Measurements from ENCODE around the gene SPIRE1.

SPIRE1 gene

DNA sequence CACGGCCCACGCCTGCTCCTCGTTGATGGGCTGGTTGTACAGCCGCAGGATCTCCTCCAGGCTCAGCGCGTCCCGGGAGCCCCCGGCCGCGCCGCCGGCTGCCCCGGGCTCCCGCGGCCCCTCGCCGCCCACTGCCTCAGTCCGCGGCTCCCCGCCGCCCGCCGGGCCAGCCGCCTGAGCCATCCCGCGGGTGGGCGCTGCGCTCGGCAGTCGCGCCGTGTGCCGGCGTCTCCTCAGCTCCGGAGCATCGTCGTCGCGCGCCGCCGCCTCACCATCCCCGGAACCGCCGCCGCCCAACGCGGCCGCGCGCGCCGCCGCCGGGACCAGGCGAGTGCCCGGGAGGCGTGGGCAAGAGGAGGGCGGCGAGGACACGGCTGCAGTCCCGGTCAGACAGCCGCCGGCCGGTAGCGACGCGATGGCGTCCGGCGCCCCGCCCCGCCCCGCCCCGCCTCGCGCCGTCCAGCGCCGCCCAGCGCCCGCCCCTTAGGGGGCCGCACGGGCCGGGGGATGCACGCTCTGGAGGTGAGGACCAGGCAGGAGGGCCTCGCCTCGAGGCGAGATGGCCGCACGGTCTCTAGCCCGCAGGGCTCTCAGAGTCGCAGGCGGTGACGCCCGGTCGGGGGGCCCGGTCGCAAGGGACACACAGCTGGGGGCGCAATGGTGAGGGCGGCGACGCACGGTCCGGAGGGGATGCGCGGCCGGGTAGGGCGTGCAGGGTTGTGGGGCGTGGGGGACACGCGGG lies at the start of gene SPIRE1:
TSS of gene SPIRE1 (minus strand) at position 424 of the 742 bp plus-strand sequence. CDS start at position 183, 241 bp downstream.
- TF ChIP-seq GATA2 (IDR thresholded peaks at IDR 0.05; ENCODE audit: low read depth, low read length) (no peak), GATA3 (IDR thresholded peaks at IDR 0.05; ENCODE audit: low read depth, low read length) (no peak)

GRCh38 chr18:12703664-12704063 lies 45.8 kb upstream of the SPIRE1 start:
- TF ChIP-seq GATA2 (IDR thresholded peaks at IDR 0.05; ENCODE audit: low read depth, low read length) (no peak), GATA3 (IDR thresholded peaks at IDR 0.05; ENCODE audit: low read depth, low read length) (no peak)

DNA sequence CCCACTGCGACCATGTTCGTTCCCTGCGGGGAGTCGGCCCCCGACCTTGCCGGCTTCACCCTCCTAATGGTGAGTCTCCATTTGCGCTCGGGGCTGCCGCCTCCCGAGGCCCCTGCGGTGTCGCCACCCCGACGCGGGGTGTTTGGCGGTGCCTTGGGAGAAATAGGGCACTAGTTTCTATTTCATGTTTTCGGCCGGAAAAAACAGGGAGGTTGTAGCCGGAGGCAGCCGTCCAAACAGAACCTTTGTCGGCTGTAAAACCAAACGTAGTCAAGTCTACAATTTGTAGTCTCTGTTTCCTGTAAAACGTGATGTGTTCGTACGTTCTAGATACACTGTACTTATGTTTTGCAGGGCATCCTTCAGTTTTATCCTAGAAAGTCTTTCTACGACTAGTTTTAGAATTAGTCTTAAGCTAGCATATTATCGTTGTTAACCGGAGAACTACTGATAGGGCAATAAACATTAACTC lies 45.2 kb upstream of the SPIRE1 start:
- TF ChIP-seq GATA2 (IDR thresholded peaks at IDR 0.05; ENCODE audit: low read depth, low read length) (no peak), GATA3 (IDR thresholded peaks at IDR 0.05; ENCODE audit: low read depth, low read length) (no peak)

- TF ChIP-seq GATA3 (IDR thresholded peaks at IDR 0.05; ENCODE audit: low read depth, low read length) (no peak), GATA2 (IDR thresholded peaks at IDR 0.05; ENCODE audit: low read depth, low read length) (no peak)
Observed at GRCh38 chr18:12702221-12703095, 44.6 kb upstream of the SPIRE1 start, which contains the start of the genes CEP76 and PSMG2. Gene CEP76, minus strand, starts transcription at chr18:12702723. Its CDS starts 175 bp downstream, at chr18:12702548. Gene PSMG2, plus strand, starts transcription at chr18:12703042. Its CDS starts 66 bp downstream, at chr18:12703108.

DNA sequence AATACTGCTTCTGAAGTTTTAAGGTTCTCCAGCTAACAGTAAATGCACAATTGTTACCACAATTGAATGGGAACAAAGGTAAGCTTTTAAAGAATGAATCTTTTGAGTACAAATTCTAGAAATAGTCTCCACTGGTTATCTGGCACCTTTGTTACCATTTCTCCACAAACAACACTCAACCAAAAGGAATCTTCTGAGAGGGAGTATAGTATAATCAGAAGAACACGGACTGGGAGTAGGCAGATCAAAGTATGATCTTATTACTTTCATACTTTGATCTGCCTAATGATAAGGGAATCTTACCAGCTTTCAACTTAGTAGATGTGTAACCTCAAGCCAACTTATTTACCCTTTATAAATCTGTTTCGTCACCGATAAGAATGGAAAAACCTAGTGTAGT lies 43.3 kb upstream of the SPIRE1 start:
- TF ChIP-seq GATA3 (IDR thresholded peaks at IDR 0.05; ENCODE audit: low read depth, low read length): no peak
- TF ChIP-seq GATA2 (IDR thresholded peaks at IDR 0.05; ENCODE audit: low read depth, low read length): no peak

DNA sequence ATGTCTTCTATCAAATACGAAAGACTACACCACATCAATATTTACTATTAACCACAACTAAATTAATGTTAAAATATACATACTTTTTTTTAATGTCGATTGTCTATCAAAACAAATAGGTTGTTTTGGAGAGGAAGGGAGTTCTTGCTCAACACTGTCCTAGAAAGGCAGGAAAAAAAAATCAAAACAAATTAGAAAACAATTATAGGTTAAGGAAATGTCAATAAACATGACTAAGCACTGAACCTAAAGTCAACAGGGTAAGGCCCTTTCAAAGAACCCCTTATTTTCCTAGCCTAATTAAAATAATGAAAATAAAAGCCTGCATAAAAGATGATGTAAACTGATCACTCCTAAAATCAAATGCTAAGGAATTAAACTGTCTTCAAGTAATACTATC lies 41.8 kb upstream of the SPIRE1 start:
- no peak for TF ChIP-seq GATA2 (IDR thresholded peaks at IDR 0.05; ENCODE audit: low read depth, low read length)

DNA sequence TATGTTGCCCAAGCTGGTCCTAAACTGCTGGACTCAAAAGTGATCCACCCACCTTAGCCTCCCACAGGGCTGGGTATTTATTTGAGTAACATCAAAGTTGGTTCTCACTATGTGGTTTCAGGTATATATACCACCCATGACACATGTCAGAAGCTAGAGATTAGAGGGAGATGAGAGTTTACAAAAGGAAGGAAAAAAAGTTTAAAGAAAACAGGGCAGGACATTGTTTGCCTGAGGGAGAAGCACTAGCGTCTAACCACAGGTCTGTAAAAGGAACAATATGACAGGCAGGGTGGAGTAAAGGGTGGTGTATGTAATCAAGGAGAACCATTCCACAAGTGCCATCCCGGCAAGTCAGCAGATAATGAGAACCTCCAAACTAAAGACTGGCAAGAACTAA lies 36.1 kb upstream of the SPIRE1 start:
- TF ChIP-seq GATA2 (IDR thresholded peaks at IDR 0.05; ENCODE audit: low read depth, low read length): no peak
- no peak for TF ChIP-seq GATA3 (IDR thresholded peaks at IDR 0.05; ENCODE audit: low read depth, low read length)

DNA sequence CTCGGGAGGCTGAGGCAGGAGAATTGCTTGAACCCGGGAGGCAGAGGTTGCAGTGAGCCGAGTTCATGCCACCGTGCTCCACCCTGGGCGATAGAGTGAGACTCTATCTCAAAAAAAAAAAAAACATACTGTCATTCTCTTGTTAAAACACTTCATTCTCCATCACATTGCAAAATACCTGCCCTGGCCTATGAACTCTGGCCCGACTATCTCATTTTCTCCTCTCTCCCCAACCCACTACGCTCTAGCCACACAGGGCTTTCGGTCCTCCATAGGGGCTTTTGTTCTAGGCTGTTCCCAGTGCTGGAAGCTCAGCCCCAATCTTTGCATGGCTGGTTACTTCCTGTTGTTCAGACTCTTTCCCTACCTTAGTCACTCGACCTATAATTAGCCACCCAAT lies 34.3 kb upstream of the SPIRE1 start:
- TF ChIP-seq GATA3 (IDR thresholded peaks at IDR 0.05; ENCODE audit: low read depth, low read length) (no peak), GATA2 (IDR thresholded peaks at IDR 0.05; ENCODE audit: low read depth, low read length) (no peak)

- TF ChIP-seq GATA2 (IDR thresholded peaks at IDR 0.05; ENCODE audit: low read depth, low read length): no peak
- TF ChIP-seq GATA3 (IDR thresholded peaks at IDR 0.05; ENCODE audit: low read depth, low read length): no peak
Observed at GRCh38 chr18:12689256-12689850, 31.4 kb upstream of the SPIRE1 start.

GRCh38 chr18:12686100-12686499 lies 28.2 kb upstream of the SPIRE1 start:
- no peak for TF ChIP-seq GATA3 (IDR thresholded peaks at IDR 0.05; ENCODE audit: low read depth, low read length)
- no peak for TF ChIP-seq GATA2 (IDR thresholded peaks at IDR 0.05; ENCODE audit: low read depth, low read length)

GRCh38 chr18:12679183-12679786 lies 21.4 kb upstream of the SPIRE1 start:
- TF ChIP-seq GATA3 (IDR thresholded peaks at IDR 0.05; ENCODE audit: low read depth, low read length): no peak

GRCh38 chr18:12668041-12668440 lies 10.1 kb upstream of the SPIRE1 start:
- TF ChIP-seq GATA2 (IDR thresholded peaks at IDR 0.05; ENCODE audit: low read depth, low read length) (no peak), GATA3 (IDR thresholded peaks at IDR 0.05; ENCODE audit: low read depth, low read length) (no peak)

DNA sequence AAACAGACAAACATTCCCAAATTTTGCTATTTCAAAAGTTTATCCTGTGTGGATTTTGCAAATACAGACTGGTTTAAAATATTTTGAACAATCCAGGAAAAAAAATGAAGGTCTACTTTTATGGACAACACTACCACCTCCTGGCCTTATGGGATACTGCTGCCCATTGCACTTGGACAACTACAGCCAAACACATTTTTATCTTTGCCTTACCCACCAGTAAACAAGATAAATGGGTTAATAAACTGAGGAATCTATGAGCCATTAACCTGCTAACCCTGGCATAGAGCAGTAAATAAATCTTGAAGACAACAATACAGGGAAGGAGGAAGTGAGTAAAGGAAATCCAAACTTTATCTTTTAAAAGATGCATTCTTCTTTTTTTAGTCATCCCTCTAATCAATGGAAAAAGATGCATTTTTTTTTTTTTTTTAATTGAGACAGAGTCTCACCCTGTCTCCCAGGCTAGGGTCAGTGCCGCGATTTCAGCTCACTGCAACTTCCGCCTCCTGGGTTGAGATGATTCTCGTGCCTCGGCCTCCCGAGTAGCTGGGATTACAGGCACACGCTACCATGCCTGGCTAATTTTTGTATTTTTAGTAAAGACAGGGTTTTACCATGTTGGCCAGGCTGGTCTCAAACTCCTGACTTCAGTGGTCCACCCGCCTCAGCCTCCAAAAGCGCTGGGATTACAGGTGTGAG lies 2.1 kb upstream of the SPIRE1 start:
- TF ChIP-seq GATA2 (IDR thresholded peaks at IDR 0.05; ENCODE audit: low read depth, low read length) (no peak), GATA3 (IDR thresholded peaks at IDR 0.05; ENCODE audit: low read depth, low read length) (no peak)
